ENCODE data around the gene PDGFC.

Gene PDGFC

DNA sequence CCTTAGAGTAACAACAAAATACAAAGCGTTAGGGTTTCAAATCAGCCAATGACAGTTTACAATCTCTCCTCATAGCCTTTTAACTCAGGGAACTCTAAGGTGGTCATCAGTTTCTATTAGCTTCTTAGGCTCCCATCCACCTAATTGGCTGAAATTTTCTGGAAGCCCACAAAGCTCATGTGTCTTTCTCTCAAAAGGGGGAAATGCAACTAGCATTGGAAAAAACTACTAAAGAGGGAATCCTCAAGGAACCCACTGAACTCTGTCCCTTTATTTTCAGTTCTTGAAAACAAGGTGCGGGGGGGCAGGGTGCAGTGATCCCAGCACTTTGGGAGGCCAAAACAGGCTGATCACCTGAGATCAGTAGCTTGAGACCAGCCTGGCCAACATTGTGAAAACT, 56.4 kb downstream of the PDGFC start:
- Mint-ChIP-seq H3K4me3 (no peak overlapping the region), H3K36me3 (ENCODE audit: low read depth) (no peaks in the 10 kb centered on the region), H3K4me1 (ENCODE audit: low read depth) (no peaks in the 10 kb centered on the region), H3K27ac (no peak overlapping the region), H3K9me3 (peaks cover 11% of the 10 kb centered on the region), H3K27me3 (no peaks in the 10 kb centered on the region)

DNA sequence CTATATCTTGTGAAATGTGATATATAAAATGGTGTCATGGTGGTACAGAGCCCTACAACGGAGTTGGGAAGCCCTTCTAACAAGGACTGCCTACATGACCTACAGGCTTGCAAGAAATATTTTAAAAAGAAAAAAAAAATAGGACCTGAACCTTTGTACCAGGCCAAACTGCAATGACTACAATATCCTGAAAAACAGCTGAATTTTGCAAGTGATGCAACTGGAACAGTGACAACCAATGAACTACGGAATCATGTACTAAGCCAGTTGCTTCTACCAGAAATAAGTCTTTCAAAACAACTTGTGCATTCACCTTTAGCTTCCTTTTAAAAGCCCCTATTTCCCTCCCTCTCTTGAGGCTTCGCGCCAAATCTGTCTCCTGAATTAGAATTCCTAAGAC, 58.4 kb downstream of the PDGFC start:
- no peak overlapping the region for H3K4me3 Mint-ChIP-seq
- no peaks in the 10 kb centered on the region for H3K36me3 Mint-ChIP-seq (ENCODE audit: low read depth)

DNA sequence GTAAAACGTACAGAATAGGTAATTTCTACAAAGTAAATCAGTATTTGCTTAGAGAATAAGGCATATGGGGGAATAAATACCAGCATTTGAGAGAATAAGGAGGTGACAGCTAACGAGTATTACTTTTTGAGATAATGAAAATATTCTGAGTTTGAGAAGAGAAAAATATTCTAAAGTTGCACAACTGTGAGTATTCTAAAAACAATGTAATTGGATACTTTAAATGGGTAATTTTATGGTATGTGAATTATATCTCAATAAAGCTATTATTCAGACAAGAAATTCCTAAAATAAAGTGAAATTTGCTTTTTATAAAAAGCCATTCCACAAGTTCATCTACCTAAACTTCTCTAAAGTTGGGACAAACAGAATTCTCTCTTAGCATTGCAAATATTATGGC, 62.6 kb downstream of the PDGFC start:
- Mint-ChIP-seq H3K27me3 (no peaks in the 10 kb centered on the region), H3K36me3 (ENCODE audit: low read depth) (no peaks in the 10 kb centered on the region), H3K27ac (no peak overlapping the region), H3K4me1 (ENCODE audit: low read depth) (no peaks in the 10 kb centered on the region), H3K4me3 (no peak overlapping the region), H3K9me3 (peaks cover 2% of the 10 kb centered on the region)

More for the DNA sequence above, 58.4 kb downstream of the PDGFC start:
- no peaks in the 10 kb centered on the region for H3K4me1 Mint-ChIP-seq (ENCODE audit: low read depth)
- H3K27me3 Mint-ChIP-seq, result no peaks in the 10 kb centered on the region
- peaks cover 11% of the 10 kb centered on the region for H3K9me3 Mint-ChIP-seq
- no peak overlapping the region for H3K27ac Mint-ChIP-seq

- no peak overlapping the region for H3K27ac Mint-ChIP-seq
- no peaks in the 10 kb centered on the region for H3K36me3 Mint-ChIP-seq (ENCODE audit: low read depth)
- H3K9me3 Mint-ChIP-seq, result peaks cover under 1% of the 10 kb centered on the region
- H3K27me3 Mint-ChIP-seq, result no peaks in the 10 kb centered on the region
- no peak overlapping the region for H3K4me3 Mint-ChIP-seq
- H3K4me1 Mint-ChIP-seq (ENCODE audit: low read depth), result no peaks in the 10 kb centered on the region
Measured at GRCh38 chr4:156906325-156906724, 65.3 kb downstream of the PDGFC start.

DNA sequence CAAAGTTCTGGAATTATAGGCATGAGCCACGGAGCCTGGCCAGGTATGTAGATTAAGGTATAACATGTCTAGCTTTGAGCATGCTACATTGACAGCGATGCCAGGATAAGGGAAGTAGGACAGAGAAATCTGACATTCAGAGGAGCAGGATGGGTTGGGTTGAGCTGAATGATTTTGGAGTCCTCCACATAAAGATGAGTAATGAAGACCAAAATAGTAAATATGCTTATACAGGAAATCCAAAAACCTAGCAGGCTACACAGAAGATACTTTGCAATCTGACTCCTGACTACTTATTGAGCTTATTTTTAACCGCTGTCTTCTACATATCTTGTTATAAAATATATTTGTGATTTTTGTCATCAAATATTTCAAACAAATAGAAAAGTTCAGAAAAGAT, 69.7 kb downstream of the PDGFC start:
- H3K36me3 Mint-ChIP-seq (ENCODE audit: low read depth), result no peaks in the 10 kb centered on the region
- H3K27ac Mint-ChIP-seq, result no peak overlapping the region
- peaks cover 8% of the 10 kb centered on the region for H3K9me3 Mint-ChIP-seq
- H3K4me1 Mint-ChIP-seq (ENCODE audit: low read depth), result no peaks in the 10 kb centered on the region
- no peaks in the 10 kb centered on the region for H3K27me3 Mint-ChIP-seq
- no peak overlapping the region for H3K4me3 Mint-ChIP-seq

GRCh38 chr4:156898373-156899117, 73.1 kb downstream of the PDGFC start:
- Mint-ChIP-seq H3K4me1 (ENCODE audit: low read depth) (no peaks in the 10 kb centered on the region), H3K4me3 (no peak overlapping the region), H3K27me3 (no peaks in the 10 kb centered on the region), H3K27ac (no peak overlapping the region), H3K9me3 (peaks cover 8% of the 10 kb centered on the region), H3K36me3 (ENCODE audit: low read depth) (no peaks in the 10 kb centered on the region)

DNA sequence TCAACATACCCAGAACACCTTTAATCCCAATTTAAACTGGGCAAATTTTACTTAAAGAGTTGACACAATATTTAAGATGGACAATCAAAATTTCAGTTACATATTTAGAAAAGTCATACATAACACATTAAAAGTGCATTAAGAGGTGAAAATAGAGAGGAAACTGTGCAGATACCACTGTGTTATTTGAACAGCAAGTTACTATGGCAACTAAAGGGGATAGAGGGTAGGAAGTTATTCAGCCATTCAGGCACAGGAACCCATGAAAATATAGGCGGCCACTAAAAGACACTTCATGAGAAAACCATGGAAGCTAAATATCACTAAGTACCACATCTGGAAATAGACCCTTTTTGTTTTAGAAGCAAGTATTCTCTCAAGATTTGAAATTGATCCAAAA, 75.1 kb downstream of the PDGFC start:
- Mint-ChIP-seq H3K36me3 (ENCODE audit: low read depth) (no peaks in the 10 kb centered on the region), H3K4me1 (ENCODE audit: low read depth) (no peaks in the 10 kb centered on the region), H3K9me3 (peaks cover 8% of the 10 kb centered on the region), H3K27ac (no peak overlapping the region), H3K27me3 (no peaks in the 10 kb centered on the region), H3K4me3 (no peak overlapping the region)

DNA sequence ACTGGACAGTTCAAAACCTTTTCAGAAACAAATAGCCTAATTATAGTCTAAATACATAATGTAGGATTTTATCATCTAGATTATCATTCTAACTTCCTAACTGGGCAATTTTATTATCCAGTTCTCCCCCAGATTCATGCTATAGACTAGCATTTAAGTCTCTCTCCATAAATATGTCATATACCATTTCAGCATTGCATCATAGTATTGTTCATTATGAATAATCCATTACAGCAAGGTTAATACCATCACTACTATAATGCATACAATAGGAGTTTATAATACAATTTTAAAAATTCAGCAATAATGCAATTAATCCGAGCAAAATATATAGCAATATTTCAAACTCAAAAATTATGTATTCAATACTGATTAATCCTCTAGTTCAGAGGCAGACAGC, 77.4 kb downstream of the PDGFC start:
- Mint-ChIP-seq H3K4me3 (no peak overlapping the region), H3K36me3 (ENCODE audit: low read depth) (no peaks in the 10 kb centered on the region), H3K9me3 (no peaks in the 10 kb centered on the region), H3K27ac (no peak overlapping the region), H3K27me3 (no peaks in the 10 kb centered on the region), H3K4me1 (ENCODE audit: low read depth) (no peaks in the 10 kb centered on the region)

DNA sequence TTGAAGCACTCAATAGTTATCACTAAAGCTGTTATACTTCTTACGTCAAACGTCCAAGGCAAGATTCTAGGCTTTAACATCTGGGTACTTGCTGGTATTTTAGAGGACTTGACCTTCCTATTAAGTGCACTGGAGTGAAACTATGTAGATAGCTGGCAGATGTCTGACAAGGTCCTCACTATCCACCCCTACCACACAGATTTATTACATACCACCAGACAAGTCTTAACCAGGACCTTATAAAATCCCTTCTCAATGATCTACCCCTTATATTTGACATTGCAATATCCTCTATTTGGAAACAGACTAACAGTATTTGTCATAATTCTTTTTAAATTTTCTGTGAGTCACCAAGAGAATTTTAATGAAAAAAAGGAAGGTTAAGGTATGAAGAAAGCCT, 78.8 kb downstream of the PDGFC start:
- H3K36me3 Mint-ChIP-seq (ENCODE audit: low read depth), result no peaks in the 10 kb centered on the region
- H3K9me3 Mint-ChIP-seq, result no peaks in the 10 kb centered on the region
- H3K27ac Mint-ChIP-seq, result no peak overlapping the region
- no peak overlapping the region for H3K4me3 Mint-ChIP-seq
- no peaks in the 10 kb centered on the region for H3K4me1 Mint-ChIP-seq (ENCODE audit: low read depth)
- no peaks in the 10 kb centered on the region for H3K27me3 Mint-ChIP-seq

GRCh38 chr4:156889616-156890594, 81.7 kb downstream of the PDGFC start:
- Mint-ChIP-seq H3K4me3 (no peak overlapping the region), H3K27me3 (no peaks in the 10 kb centered on the region), H3K9me3 (no peaks in the 10 kb centered on the region)

DNA sequence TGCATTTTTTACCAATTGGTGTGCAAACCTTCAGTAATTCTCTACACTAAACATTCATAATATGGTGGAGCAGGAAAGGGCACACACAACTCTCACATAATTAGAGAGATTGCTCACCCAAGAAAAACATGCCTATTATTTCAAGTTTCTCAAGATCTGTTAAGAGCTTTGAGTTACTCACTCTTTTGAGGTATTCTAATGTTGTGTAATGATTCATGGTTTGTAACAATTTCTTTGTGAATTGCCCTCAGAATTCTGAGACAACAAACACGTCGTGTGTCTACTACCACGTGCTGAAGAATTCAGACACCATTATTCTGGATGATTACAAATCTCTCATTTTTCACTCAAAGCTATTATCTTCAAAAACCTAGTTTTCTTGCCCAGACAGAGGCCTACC, 82.8 kb downstream of the PDGFC start:
- no peaks in the 10 kb centered on the region for H3K36me3 Mint-ChIP-seq (ENCODE audit: low read depth)
- no peaks in the 10 kb centered on the region for H3K4me1 Mint-ChIP-seq (ENCODE audit: low read depth)
- no peak overlapping the region for H3K27ac Mint-ChIP-seq
- no peaks in the 10 kb centered on the region for H3K27me3 Mint-ChIP-seq
- H3K9me3 Mint-ChIP-seq, result no peaks in the 10 kb centered on the region
- H3K4me3 Mint-ChIP-seq, result no peak overlapping the region

More at GRCh38 chr4:156889616-156890594, 81.7 kb downstream of the PDGFC start:
- H3K36me3 Mint-ChIP-seq (ENCODE audit: low read depth), result no peaks in the 10 kb centered on the region
- H3K4me1 Mint-ChIP-seq (ENCODE audit: low read depth), result no peaks in the 10 kb centered on the region
- H3K27ac Mint-ChIP-seq, result no peak overlapping the region

DNA sequence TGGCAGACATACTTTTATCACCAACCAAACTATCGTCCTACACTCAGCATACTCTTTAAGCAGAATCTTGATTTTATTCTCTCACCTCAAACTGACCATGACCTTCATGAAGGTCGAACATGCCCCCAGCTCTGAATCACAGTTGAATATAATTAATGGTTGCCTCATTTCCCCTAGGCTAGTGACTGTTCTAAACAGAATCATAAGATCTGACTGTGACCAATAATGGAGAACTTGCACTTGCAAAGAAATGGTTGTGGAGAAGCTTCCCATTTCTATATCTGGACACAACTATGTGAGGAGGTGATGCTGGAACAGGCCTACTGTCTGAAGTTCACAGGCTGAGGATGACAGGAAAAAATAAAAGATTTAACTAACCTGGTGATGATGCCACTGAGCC, 85.1 kb downstream of the PDGFC start:
- no peaks in the 10 kb centered on the region for H3K36me3 Mint-ChIP-seq (ENCODE audit: low read depth)
- no peaks in the 10 kb centered on the region for H3K9me3 Mint-ChIP-seq
- H3K27ac Mint-ChIP-seq, result no peak overlapping the region
- no peaks in the 10 kb centered on the region for H3K27me3 Mint-ChIP-seq
- H3K4me1 Mint-ChIP-seq (ENCODE audit: low read depth), result no peaks in the 10 kb centered on the region
- H3K4me3 Mint-ChIP-seq, result no peak overlapping the region

DNA sequence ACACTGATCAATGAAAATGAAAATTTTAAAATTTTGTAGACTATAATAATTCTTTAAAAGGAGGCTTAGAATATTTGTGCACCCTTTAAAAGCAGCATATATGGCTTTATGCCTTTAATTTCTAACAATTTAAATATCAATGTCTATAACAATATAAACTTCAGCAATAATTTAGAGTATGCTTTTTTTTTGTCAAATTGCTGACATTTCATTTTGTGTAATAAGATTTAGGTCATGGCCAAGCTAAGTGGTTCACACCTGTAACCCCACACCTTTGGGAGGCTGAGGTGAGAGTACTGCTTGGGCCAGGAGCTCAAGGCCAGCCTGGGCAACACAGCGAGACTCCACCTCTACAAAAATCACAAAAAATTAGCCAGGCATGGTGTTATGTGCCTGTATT, 86.2 kb downstream of the PDGFC start:
- Mint-ChIP-seq H3K4me1 (ENCODE audit: low read depth) (no peaks in the 10 kb centered on the region), H3K9me3 (no peaks in the 10 kb centered on the region), H3K27ac (no peak overlapping the region), H3K27me3 (no peaks in the 10 kb centered on the region), H3K36me3 (ENCODE audit: low read depth) (no peaks in the 10 kb centered on the region), H3K4me3 (no peak overlapping the region)

- Mint-ChIP-seq H3K36me3 (ENCODE audit: low read depth) (no peaks in the 10 kb centered on the region), H3K9me3 (no peaks in the 10 kb centered on the region), H3K27me3 (no peaks in the 10 kb centered on the region), H3K4me1 (ENCODE audit: low read depth) (no peaks in the 10 kb centered on the region), H3K27ac (no peak overlapping the region), H3K4me3 (no peak overlapping the region)
Measured at GRCh38 chr4:156884183-156884582, 87.4 kb downstream of the PDGFC start.

GRCh38 chr4:156875704-156876103, 95.9 kb downstream of the PDGFC start:
- Mint-ChIP-seq H3K27me3 (no peaks in the 10 kb centered on the region), H3K27ac (no peak overlapping the region)

More at GRCh38 chr4:156875704-156876103, 95.9 kb downstream of the PDGFC start:
- Mint-ChIP-seq H3K4me1 (ENCODE audit: low read depth) (no peaks in the 10 kb centered on the region), H3K9me3 (peaks cover 4% of the 10 kb centered on the region), H3K4me3 (no peak overlapping the region), H3K36me3 (ENCODE audit: low read depth) (no peaks in the 10 kb centered on the region)
